ENCODE measurements around the gene CRYL1.

Gene CRYL1

GRCh38 chr13:20360835-20361412 lies 164.7 kb downstream of the CRYL1 start:
- in situ Hi-C loops (cut with HindIII; ENCODE audit: low sequenced_read_pairs): no loop called here
- no peak overlapping the region for H3K4me3 ChIP-seq (ENCODE audit: low read depth, low read length)
- DNase-seq (ENCODE audit: low read depth, low spot score): peak; percentile 10
- TF ChIP-seq, protein P1, sequence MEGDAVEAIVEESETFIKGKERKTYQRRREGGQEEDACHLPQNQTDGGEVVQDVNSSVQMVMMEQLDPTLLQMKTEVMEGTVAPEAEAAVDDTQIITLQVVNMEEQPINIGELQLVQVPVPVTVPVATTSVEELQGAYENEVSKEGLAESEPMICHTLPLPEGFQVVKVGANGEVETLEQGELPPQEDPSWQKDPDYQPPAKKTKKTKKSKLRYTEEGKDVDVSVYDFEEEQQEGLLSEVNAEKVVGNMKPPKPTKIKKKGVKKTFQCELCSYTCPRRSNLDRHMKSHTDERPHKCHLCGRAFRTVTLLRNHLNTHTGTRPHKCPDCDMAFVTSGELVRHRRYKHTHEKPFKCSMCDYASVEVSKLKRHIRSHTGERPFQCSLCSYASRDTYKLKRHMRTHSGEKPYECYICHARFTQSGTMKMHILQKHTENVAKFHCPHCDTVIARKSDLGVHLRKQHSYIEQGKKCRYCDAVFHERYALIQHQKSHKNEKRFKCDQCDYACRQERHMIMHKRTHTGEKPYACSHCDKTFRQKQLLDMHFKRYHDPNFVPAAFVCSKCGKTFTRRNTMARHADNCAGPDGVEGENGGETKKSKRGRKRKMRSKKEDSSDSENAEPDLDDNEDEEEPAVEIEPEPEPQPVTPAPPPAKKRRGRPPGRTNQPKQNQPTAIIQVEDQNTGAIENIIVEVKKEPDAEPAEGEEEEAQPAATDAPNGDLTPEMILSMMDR (IDR thresholded peaks at IDR 0.05; ENCODE audit: low read depth, low read length): no peak

- DNase-seq (ENCODE audit: low read depth, low spot score): peak; percentile 68
- TF ChIP-seq, protein P1 (IDR thresholded peaks at IDR 0.05; ENCODE audit: low read depth, low read length): no peak
- no peak overlapping the region for H3K4me3 ChIP-seq (ENCODE audit: low read depth, low read length)
- in situ Hi-C loops (cut with HindIII; ENCODE audit: low sequenced_read_pairs): no loop called here
These were observed 165.6 kb downstream of the CRYL1 start for GRCh38 chr13:20360041-20360491.

DNA sequence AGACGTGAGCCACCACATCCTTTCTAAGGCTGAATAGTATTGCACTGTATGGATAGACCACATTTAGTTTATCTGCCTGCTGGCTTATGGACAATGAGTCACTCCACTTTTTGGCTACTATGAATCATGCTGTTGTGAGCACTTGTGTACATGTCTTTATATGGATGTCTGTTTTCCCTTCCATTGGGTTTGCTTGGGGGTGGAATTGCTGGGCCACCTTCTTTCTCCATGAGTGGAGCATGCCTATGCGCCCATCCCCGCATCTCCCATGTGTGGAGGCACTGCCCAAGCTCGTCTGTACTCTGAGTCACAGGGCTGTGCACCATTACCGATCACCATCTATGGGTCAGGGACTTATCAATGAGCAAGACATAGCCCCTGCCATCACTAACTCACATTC lies 166.3 kb downstream of the CRYL1 start:
- TF ChIP-seq, protein P1 (IDR thresholded peaks at IDR 0.05; ENCODE audit: low read depth, low read length): no peak
- no peak overlapping the region for H3K4me3 ChIP-seq (ENCODE audit: low read depth, low read length)
- DNase-seq (ENCODE audit: low read depth, low spot score): peak; percentile 96
- in situ Hi-C loops (cut with HindIII; ENCODE audit: low sequenced_read_pairs): no loop called here

DNA sequence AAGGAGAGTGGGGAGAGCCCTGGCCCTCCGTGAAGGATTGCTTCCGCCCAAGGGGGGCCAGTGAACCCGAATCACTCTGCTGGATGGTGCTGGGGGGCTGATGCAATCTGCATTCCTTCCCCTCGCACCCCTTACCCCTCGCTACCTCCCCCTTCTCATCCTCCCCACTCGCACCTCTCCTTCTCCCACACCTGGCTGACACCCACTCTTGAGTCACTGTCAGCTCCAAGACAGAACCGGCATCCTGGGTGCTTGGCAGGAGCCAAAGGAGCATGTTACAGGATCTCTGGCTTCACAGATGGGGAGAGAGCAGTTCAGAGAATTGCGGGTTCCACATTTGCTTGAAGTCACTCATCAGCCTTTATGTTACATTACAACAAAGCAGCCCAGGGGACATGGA lies 167.6 kb downstream of the CRYL1 start:
- in situ Hi-C loops (cut with HindIII; ENCODE audit: low sequenced_read_pairs): no loop called here
- no peak for DNase-seq (ENCODE audit: low read depth, low spot score)
- TF ChIP-seq, protein P1 (IDR thresholded peaks at IDR 0.05; ENCODE audit: low read depth, low read length): no peak

DNA sequence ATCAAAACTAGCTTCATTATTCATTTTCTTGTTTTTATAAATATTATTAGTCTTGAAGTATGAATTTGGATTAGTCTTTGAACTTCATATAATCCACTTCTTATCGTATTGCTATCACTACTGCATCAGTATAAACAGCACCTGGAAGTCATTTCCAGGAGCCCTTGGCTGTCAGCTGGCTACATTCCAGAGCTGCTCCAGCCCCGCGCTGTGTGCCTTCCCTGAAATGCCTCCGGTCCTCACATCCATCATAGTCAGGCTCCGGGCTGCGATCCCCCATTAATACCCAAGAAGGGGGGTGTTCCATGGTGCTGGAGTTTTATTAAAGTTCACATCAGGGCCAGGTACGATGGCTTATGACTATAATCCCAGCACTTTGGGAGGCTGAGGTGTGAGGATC lies 169.2 kb downstream of the CRYL1 start:
- H3K4me3 ChIP-seq (ENCODE audit: low read depth, low read length): no peak overlapping the region
- no peak for DNase-seq (ENCODE audit: low read depth, low spot score)
- in situ Hi-C loops (cut with HindIII; ENCODE audit: low sequenced_read_pairs): no loop called here
- TF ChIP-seq, protein P1 (IDR thresholded peaks at IDR 0.05; ENCODE audit: low read depth, low read length): no peak

More for the DNA sequence above, 167.6 kb downstream of the CRYL1 start:
- no peak overlapping the region for H3K4me3 ChIP-seq (ENCODE audit: low read depth, low read length)

DNA sequence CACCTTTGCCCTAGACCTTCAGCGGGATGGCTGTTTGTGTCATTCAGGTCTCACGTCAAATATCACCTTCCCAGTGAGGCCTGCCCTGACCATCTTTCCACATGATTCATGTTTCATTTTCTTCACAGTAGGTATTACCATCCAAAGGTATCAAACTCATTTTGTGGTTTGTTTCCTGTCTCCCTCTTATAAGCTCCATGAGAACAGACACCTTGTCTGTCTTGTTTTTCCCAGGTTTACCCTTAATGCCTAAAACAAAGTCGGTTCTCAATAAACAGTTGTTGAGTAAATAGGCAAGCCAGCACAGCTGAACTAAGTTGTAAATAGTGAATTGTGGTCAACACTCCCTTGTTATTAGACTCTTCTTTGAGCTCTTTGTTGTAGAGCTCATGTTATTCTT lies 170.9 kb downstream of the CRYL1 start:
- in situ Hi-C loops (cut with HindIII; ENCODE audit: low sequenced_read_pairs): no loop called here

More for the DNA sequence above, 170.9 kb downstream of the CRYL1 start:
- DNase-seq (ENCODE audit: low read depth, low spot score): no peak
- H3K4me3 ChIP-seq (ENCODE audit: low read depth, low read length): no peak overlapping the region
- TF ChIP-seq, protein P1 (IDR thresholded peaks at IDR 0.05; ENCODE audit: low read depth, low read length): no peak

Measured in astrocyte of the spinal cord (primary cell).